ENCODE results near the gene FRYL. TPM values are rescaled to one million over a fixed set of nuclear protein-coding genes. Genes with fewer than 3 reads are reported as not detected.

Gene FRYL
- total RNA-seq, 4 donors from 2014 or later: 43.2 to 92.5 (median 62.1) TPM

- H3K4me3 ChIP-seq: no peak overlapping the region
- H3K27me3 ChIP-seq: no peaks in the 10 kb centered on the region
- no peak for ATAC-seq
- no peaks in the 10 kb centered on the region for H3K9me3 ChIP-seq
- TF ChIP-seq POLR2AphosphoS5 (IDR thresholded peaks at IDR 0.05): no peak
- no peak for TF ChIP-seq POLR2A (IDR thresholded peaks at IDR 0.05)
- TF ChIP-seq CTCF (IDR thresholded peaks at IDR 0.05): no peak
- TF ChIP-seq EP300 (IDR thresholded peaks at IDR 0.05): no peak
- 33 to 91% methylated on average over 1 to 4 of the region's 4 CpGs for WGBS, 2 donors (ENCODE audit: low coverage in 1 of 2)
- no peaks in the 10 kb centered on the region for H3K36me3 ChIP-seq
- H3K4me1 ChIP-seq: peaks cover 0 to 36% (median 0%) of the 10 kb centered on the region in 3 donors
- no peak overlapping the region for H3K27ac ChIP-seq
Observed at GRCh38 chr4:48756689-48757220, 23.3 kb downstream of the FRYL start.

- WGBS, 2 donors (ENCODE audit: low coverage in 1 of 2): 31 to 33% methylated on average over 1 of the region's 1 CpG
- Histone ChIP-seq H3K27ac (no peak overlapping the region), H3K36me3 (no peaks in the 10 kb centered on the region), H3K4me3 (no peak overlapping the region), H3K27me3 (no peaks in the 10 kb centered on the region), H3K9me3 (no peaks in the 10 kb centered on the region), H3K4me1 (peaks cover 0 to 38% (median 0%) of the 10 kb centered on the region in 3 donors)
- TF ChIP-seq CTCF (IDR thresholded peaks at IDR 0.05) (no peak), POLR2A (IDR thresholded peaks at IDR 0.05) (no peak), POLR2AphosphoS5 (IDR thresholded peaks at IDR 0.05) (no peak), EP300 (IDR thresholded peaks at IDR 0.05) (no peak)
- no peak for ATAC-seq
Observed at GRCh38 chr4:48755281-48755680, 24.8 kb downstream of the FRYL start.

GRCh38 chr4:48753159-48753558 is 26.9 kb downstream of the FRYL start:
- TF ChIP-seq EP300 (IDR thresholded peaks at IDR 0.05) (no peak), CTCF (IDR thresholded peaks at IDR 0.05) (no peak), POLR2A (IDR thresholded peaks at IDR 0.05) (no peak), POLR2AphosphoS5 (IDR thresholded peaks at IDR 0.05) (no peak)
- H3K4me3 ChIP-seq: no peak overlapping the region
- no peaks in the 10 kb centered on the region for H3K27me3 ChIP-seq
- no peak for ATAC-seq
- peaks cover 0 to 43% (median 4%) of the 10 kb centered on the region in 3 donors for H3K4me1 ChIP-seq
- H3K36me3 ChIP-seq: no peaks in the 10 kb centered on the region
- no peaks in the 10 kb centered on the region for H3K9me3 ChIP-seq
- H3K27ac ChIP-seq: no peak overlapping the region
- 86 to 92% methylated on average over 1 of the region's 1 CpG for WGBS, 2 donors (ENCODE audit: low coverage in 1 of 2)

GRCh38 chr4:48752726-48753125 is 27.4 kb downstream of the FRYL start:
- H3K36me3 ChIP-seq: no peaks in the 10 kb centered on the region
- WGBS, 2 donors (ENCODE audit: low coverage in 1 of 2): 16 to 22% methylated on average over 5 of the region's 5 CpGs
- H3K4me3 ChIP-seq: no peak overlapping the region
- no peak for TF ChIP-seq POLR2A (IDR thresholded peaks at IDR 0.05)
- TF ChIP-seq CTCF (IDR thresholded peaks at IDR 0.05): no peak
- no peak for TF ChIP-seq POLR2AphosphoS5 (IDR thresholded peaks at IDR 0.05)
- TF ChIP-seq EP300 (IDR thresholded peaks at IDR 0.05): no peak
- H3K27ac ChIP-seq: no peak overlapping the region
- peaks cover 0 to 47% (median 4%) of the 10 kb centered on the region in 3 donors for H3K4me1 ChIP-seq
- H3K27me3 ChIP-seq: no peaks in the 10 kb centered on the region
- no peak for ATAC-seq
- H3K9me3 ChIP-seq: no peaks in the 10 kb centered on the region

GRCh38 chr4:48752246-48752645 is 27.8 kb downstream of the FRYL start:
- no peak for ATAC-seq
- WGBS, 2 donors (ENCODE audit: low coverage in 1 of 2): 61 to 77% methylated on average over 2 of the region's 2 CpGs
- Histone ChIP-seq H3K9me3 (no peaks in the 10 kb centered on the region), H3K4me1 (peaks cover 0 to 50% (median 4%) of the 10 kb centered on the region in 3 donors), H3K4me3 (no peak overlapping the region), H3K36me3 (no peaks in the 10 kb centered on the region), H3K27ac (no peak overlapping the region), H3K27me3 (no peaks in the 10 kb centered on the region)
- TF ChIP-seq CTCF (IDR thresholded peaks at IDR 0.05): no peak
- no peak for TF ChIP-seq EP300 (IDR thresholded peaks at IDR 0.05)
- no peak for TF ChIP-seq POLR2A (IDR thresholded peaks at IDR 0.05)
- no peak for TF ChIP-seq POLR2AphosphoS5 (IDR thresholded peaks at IDR 0.05)
